ENCODE data around the gene MAN1A1.

DNA sequence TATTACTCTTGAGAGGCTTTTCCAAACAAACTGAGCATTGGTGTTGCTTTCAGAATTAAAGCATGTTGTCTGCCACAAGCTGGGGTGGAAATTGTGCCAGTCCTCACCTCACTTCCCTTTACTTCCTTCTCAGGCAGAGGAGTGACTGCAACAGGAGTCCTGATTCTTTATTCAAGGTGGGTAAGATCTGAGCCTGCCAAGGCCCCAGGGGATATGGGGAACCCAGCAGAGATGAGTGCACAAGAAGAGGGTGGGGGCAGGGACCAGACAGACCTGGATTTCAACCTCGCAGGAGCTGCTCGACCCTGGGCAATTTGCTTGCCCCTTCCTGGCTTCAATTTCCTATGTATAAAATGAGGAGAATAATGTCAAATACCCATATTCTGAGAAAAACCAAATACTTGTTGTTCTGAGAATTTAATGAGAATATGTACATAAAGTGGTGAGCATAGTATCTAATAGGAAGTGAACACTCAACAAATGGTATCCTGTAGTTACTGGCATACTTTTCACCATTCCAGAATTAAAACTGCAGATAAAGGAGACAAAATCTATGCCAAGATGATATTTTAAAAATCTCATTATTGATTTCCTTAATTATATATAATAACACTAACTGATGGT, 17.8 kb downstream of the MAN1A1 start:
- no peak for TF ChIP-seq CTCF (IDR thresholded peaks at IDR 0.05)
- no peak for TF ChIP-seq POLR2AphosphoS5 (IDR thresholded peaks at IDR 0.05)

Data from prostate gland (tissue), 2 donors.